HG03175 (cell line): Measurements from ENCODE around the gene ACAP1.

Experiments
- ATAC-seq: cut with Tn5 transposase; IDR thresholded peaks from one replicate; pipeline ENCODE4 v1.9.1; 2021; ENCODE audit warnings: mild to moderate bottlenecking, moderate library complexity; ENCODE audit not compliant: unreplicated experiment

ACAP1 gene

GRCh38 chr17:7383742-7384488, 47.6 kb downstream of the ACAP1 start:
- ATAC-seq: peak; percentile 80

- no peak for ATAC-seq
Observed at GRCh38 chr17:7384489-7385081, 48.3 kb downstream of the ACAP1 start.

GRCh38 chr17:7388856-7389255, 52.5 kb downstream of the ACAP1 start:
- no peak for ATAC-seq

- no peak for ATAC-seq
Observed at GRCh38 chr17:7389924-7390910, 53.9 kb downstream of the ACAP1 start.

- no peak for ATAC-seq
Observed at GRCh38 chr17:7391307-7391706, 55.0 kb downstream of the ACAP1 start.

GRCh38 chr17:7392696-7393612, 56.6 kb downstream of the ACAP1 start:
- ATAC-seq: no peak

GRCh38 chr17:7393613-7394451, 57.5 kb downstream of the ACAP1 start:
- ATAC-seq: peak; percentile 32

- ATAC-seq: peak; percentile 69
Observed at GRCh38 chr17:7394452-7395191, 58.3 kb downstream of the ACAP1 start, which contains the start of gene PLSCR3. Gene PLSCR3 (minus strand): TSS chr17:7394525. CDS start chr17:7394110, 415 bp downstream.

GRCh38 chr17:7396147-7396546, 59.8 kb downstream of the ACAP1 start:
- no peak for ATAC-seq

GRCh38 chr17:7398612-7399011, 62.3 kb downstream of the ACAP1 start:
- no peak for ATAC-seq
